ENCODE measurements around the gene CLSTN2.

Gene CLSTN2

GRCh38 chr3:140568131-140568530 lies 633.1 kb downstream of the CLSTN2 start:
- H3K27ac ChIP-seq (ENCODE audit: low read depth, low read length), result no peak overlapping the region
- no peak overlapping the region for H3K4me3 ChIP-seq (ENCODE audit: low read length)
- no peaks in the 10 kb centered on the region for H3K36me3 ChIP-seq (ENCODE audit: control insufficient read depth, insufficient read depth, low read length)
- no peak overlapping the region for H3K9ac ChIP-seq (ENCODE audit: low read length)
- no peaks in the 10 kb centered on the region for H3K27me3 ChIP-seq (ENCODE audit: control insufficient read depth, insufficient read depth, low read length)
- H3K4me1 ChIP-seq (ENCODE audit: control insufficient read depth, insufficient read depth, low read length), result no peaks in the 10 kb centered on the region

DNA sequence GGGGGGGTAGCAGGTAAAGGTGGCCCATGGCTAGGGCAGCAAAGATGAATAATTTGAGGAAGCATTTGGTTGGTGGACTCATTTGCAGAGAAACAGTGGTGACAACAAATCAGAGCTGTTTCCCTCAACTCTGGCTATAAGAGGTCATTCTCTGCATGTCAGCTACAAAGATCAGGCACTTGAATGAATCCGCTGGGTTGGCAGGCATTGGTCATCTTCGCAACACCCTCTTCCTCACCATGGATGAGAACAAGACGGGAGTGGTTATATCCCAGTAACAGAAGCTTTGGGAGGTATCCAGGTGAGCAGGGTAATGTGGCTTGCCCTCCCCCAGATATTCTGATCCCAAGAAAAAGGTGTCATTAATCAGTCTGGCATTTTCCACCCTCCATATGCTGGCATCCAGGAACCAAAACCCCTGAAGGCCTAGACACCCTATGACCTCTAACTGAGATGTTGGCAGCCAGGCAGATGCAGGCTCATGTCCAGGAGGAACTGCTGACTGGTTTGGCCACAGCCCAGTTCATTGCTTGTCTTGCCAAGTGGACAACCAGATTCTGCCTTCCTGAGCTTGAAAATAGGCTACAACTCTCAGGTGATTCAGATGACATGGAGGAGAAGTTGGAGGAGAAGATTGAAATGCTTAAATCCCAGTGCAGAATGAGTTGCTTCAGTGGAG lies 634.0 kb downstream of the CLSTN2 start:
- H3K27me3 ChIP-seq (ENCODE audit: control insufficient read depth, insufficient read depth, low read length), result no peaks in the 10 kb centered on the region

GRCh38 chr3:140570602-140571001 lies 635.6 kb downstream of the CLSTN2 start:
- H3K4me1 ChIP-seq (ENCODE audit: control insufficient read depth, insufficient read depth, low read length), result no peaks in the 10 kb centered on the region
- H3K27me3 ChIP-seq (ENCODE audit: control insufficient read depth, insufficient read depth, low read length), result no peaks in the 10 kb centered on the region
- H3K4me3 ChIP-seq (ENCODE audit: low read length), result no peak overlapping the region
- H3K9ac ChIP-seq (ENCODE audit: low read length), result no peak overlapping the region
- no peak overlapping the region for H3K27ac ChIP-seq (ENCODE audit: low read depth, low read length)
- no peaks in the 10 kb centered on the region for H3K36me3 ChIP-seq (ENCODE audit: control insufficient read depth, insufficient read depth, low read length)

More for the DNA sequence above, 634.0 kb downstream of the CLSTN2 start:
- no peak overlapping the region for H3K27ac ChIP-seq (ENCODE audit: low read depth, low read length)
- H3K9ac ChIP-seq (ENCODE audit: low read length), result no peak overlapping the region
- no peaks in the 10 kb centered on the region for H3K36me3 ChIP-seq (ENCODE audit: control insufficient read depth, insufficient read depth, low read length)
- H3K4me3 ChIP-seq (ENCODE audit: low read length), result no peak overlapping the region
- H3K4me1 ChIP-seq (ENCODE audit: control insufficient read depth, insufficient read depth, low read length), result no peaks in the 10 kb centered on the region

DNA sequence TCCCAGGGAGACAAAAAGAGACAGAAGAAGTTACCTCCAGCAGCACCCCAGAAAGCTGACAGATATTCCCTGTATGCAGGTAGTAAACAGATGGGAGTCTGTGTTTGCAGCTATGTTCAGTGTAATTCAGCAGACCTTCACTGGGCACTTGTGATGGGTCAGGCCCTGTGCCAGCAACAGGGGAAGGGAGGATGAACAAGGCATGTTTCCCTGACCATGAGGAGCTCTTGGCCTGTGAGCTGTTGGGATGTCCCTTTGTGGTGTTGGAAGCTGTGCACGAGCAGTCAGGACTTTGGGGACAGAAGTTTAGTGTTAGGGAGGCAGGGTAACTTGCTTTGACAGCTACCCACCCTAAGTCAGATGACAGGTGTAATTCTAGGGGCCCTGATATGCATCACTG lies 636.9 kb downstream of the CLSTN2 start:
- Histone ChIP-seq H3K27ac (ENCODE audit: low read depth, low read length) (no peak overlapping the region), H3K36me3 (ENCODE audit: control insufficient read depth, insufficient read depth, low read length) (no peaks in the 10 kb centered on the region), H3K4me1 (ENCODE audit: control insufficient read depth, insufficient read depth, low read length) (no peaks in the 10 kb centered on the region), H3K4me3 (ENCODE audit: low read length) (no peak overlapping the region), H3K27me3 (ENCODE audit: control insufficient read depth, insufficient read depth, low read length) (no peaks in the 10 kb centered on the region), H3K9ac (ENCODE audit: low read length) (no peak overlapping the region)

DNA sequence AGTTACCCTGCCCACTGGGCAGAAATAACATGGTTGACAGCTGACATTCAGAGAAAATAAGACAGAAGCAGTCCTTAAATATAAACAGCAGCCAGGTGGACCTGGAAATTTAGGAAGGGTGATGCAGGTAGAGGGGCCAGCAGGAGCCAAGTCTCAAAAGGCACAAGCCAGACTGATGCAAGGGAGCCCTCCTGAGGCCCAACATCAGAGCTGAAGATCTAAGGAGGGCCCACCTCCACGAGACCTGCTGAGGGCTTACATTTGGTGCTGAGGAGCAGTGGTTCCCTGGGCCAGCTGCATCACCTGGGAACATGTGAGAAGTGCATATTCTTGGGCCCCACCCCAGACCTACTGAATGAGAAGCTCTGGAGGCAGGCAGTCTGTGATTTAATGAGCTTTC lies 637.3 kb downstream of the CLSTN2 start:
- Histone ChIP-seq H3K27ac (ENCODE audit: low read depth, low read length) (no peak overlapping the region), H3K27me3 (ENCODE audit: control insufficient read depth, insufficient read depth, low read length) (no peaks in the 10 kb centered on the region), H3K4me1 (ENCODE audit: control insufficient read depth, insufficient read depth, low read length) (no peaks in the 10 kb centered on the region), H3K9ac (ENCODE audit: low read length) (no peak overlapping the region), H3K36me3 (ENCODE audit: control insufficient read depth, insufficient read depth, low read length) (no peaks in the 10 kb centered on the region), H3K4me3 (ENCODE audit: low read length) (no peak overlapping the region)

GRCh38 chr3:140573011-140573410 lies 638.0 kb downstream of the CLSTN2 start:
- Histone ChIP-seq H3K27me3 (ENCODE audit: control insufficient read depth, insufficient read depth, low read length) (no peaks in the 10 kb centered on the region), H3K4me1 (ENCODE audit: control insufficient read depth, insufficient read depth, low read length) (no peaks in the 10 kb centered on the region), H3K36me3 (ENCODE audit: control insufficient read depth, insufficient read depth, low read length) (no peaks in the 10 kb centered on the region), H3K4me3 (ENCODE audit: low read length) (no peak overlapping the region), H3K9ac (ENCODE audit: low read length) (no peak overlapping the region), H3K27ac (ENCODE audit: low read depth, low read length) (no peak overlapping the region)

DNA sequence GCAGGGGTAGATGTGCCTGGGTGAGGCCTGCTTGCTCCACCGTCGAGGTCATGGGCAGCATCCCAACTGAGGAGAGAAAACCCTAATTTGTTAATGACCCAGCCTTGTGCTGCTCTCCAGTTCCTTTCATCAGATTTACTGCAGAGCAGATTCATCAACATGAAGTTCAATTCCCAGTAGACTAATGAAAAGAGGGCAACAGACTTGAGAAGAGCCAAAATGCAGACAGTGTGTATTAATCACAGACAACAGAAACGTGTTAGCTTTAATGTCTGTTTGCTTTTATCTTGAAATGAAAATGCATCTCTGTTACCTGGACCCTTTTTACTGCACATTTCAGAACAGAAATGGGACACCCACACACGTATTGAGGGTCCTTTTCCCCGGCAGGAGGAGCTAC lies 639.4 kb downstream of the CLSTN2 start:
- Histone ChIP-seq H3K4me3 (ENCODE audit: low read length) (no peak overlapping the region), H3K36me3 (ENCODE audit: control insufficient read depth, insufficient read depth, low read length) (no peaks in the 10 kb centered on the region), H3K9ac (ENCODE audit: low read length) (no peak overlapping the region), H3K4me1 (ENCODE audit: control insufficient read depth, insufficient read depth, low read length) (no peaks in the 10 kb centered on the region), H3K27ac (ENCODE audit: low read depth, low read length) (no peak overlapping the region), H3K27me3 (ENCODE audit: control insufficient read depth, insufficient read depth, low read length) (no peaks in the 10 kb centered on the region)

DNA sequence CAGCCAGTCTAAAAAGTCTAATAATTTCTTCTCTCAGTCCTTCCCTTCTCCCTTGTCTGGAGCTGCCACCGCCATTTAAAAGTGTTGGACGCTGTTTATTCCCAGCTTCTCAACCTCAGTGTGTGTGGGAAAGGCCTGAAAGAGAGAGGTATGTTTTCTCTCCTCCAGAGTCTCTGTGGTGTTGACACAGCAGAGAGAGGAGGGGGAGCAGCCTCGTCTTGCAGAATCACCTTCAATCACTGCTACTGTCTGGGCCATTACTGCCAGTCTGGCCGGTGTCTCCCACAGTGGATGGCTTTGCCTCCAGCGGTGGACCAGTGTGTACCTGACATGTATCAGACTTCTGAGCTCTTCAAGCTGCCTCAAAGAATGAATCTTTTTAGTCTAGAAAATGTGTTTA lies 641.5 kb downstream of the CLSTN2 start:
- H3K9ac ChIP-seq (ENCODE audit: low read length), result no peak overlapping the region
- H3K27ac ChIP-seq (ENCODE audit: low read depth, low read length), result no peak overlapping the region
- no peaks in the 10 kb centered on the region for H3K4me1 ChIP-seq (ENCODE audit: control insufficient read depth, insufficient read depth, low read length)
- no peaks in the 10 kb centered on the region for H3K36me3 ChIP-seq (ENCODE audit: control insufficient read depth, insufficient read depth, low read length)
- H3K4me3 ChIP-seq (ENCODE audit: low read length), result no peak overlapping the region
- H3K27me3 ChIP-seq (ENCODE audit: control insufficient read depth, insufficient read depth, low read length), result peaks cover 2% of the 10 kb centered on the region

GRCh38 chr3:140577911-140578310 lies 642.9 kb downstream of the CLSTN2 start:
- H3K9ac ChIP-seq (ENCODE audit: low read length), result no peak overlapping the region
- peaks cover 2% of the 10 kb centered on the region for H3K27me3 ChIP-seq (ENCODE audit: control insufficient read depth, insufficient read depth, low read length)
- H3K4me3 ChIP-seq (ENCODE audit: low read length), result no peak overlapping the region
- H3K36me3 ChIP-seq (ENCODE audit: control insufficient read depth, insufficient read depth, low read length), result no peaks in the 10 kb centered on the region
- no peaks in the 10 kb centered on the region for H3K4me1 ChIP-seq (ENCODE audit: control insufficient read depth, insufficient read depth, low read length)
- no peak overlapping the region for H3K27ac ChIP-seq (ENCODE audit: low read depth, low read length)

- Histone ChIP-seq H3K36me3 (ENCODE audit: control insufficient read depth, insufficient read depth, low read length) (no peaks in the 10 kb centered on the region), H3K4me1 (ENCODE audit: control insufficient read depth, insufficient read depth, low read length) (no peaks in the 10 kb centered on the region), H3K27ac (ENCODE audit: low read depth, low read length) (no peak overlapping the region)
Measured at GRCh38 chr3:140579260-140579659, 644.3 kb downstream of the CLSTN2 start.

GRCh38 chr3:140580746-140581145 lies 645.8 kb downstream of the CLSTN2 start:
- H3K4me1 ChIP-seq (ENCODE audit: control insufficient read depth, insufficient read depth, low read length), result no peaks in the 10 kb centered on the region
- H3K4me3 ChIP-seq (ENCODE audit: low read length), result no peak overlapping the region
- peaks cover 2% of the 10 kb centered on the region for H3K27me3 ChIP-seq (ENCODE audit: control insufficient read depth, insufficient read depth, low read length)
- H3K36me3 ChIP-seq (ENCODE audit: control insufficient read depth, insufficient read depth, low read length), result no peaks in the 10 kb centered on the region
- no peak overlapping the region for H3K9ac ChIP-seq (ENCODE audit: low read length)
- H3K27ac ChIP-seq (ENCODE audit: low read depth, low read length), result no peak overlapping the region

More at GRCh38 chr3:140579260-140579659, 644.3 kb downstream of the CLSTN2 start:
- no peak overlapping the region for H3K9ac ChIP-seq (ENCODE audit: low read length)
- peaks cover 2% of the 10 kb centered on the region for H3K27me3 ChIP-seq (ENCODE audit: control insufficient read depth, insufficient read depth, low read length)
- no peak overlapping the region for H3K4me3 ChIP-seq (ENCODE audit: low read length)

- H3K9ac ChIP-seq (ENCODE audit: low read length), result no peak overlapping the region
- no peaks in the 10 kb centered on the region for H3K36me3 ChIP-seq (ENCODE audit: control insufficient read depth, insufficient read depth, low read length)
- H3K4me3 ChIP-seq (ENCODE audit: low read length), result no peak overlapping the region
- no peaks in the 10 kb centered on the region for H3K4me1 ChIP-seq (ENCODE audit: control insufficient read depth, insufficient read depth, low read length)
- no peak overlapping the region for H3K27ac ChIP-seq (ENCODE audit: low read depth, low read length)
- peaks cover 2% of the 10 kb centered on the region for H3K27me3 ChIP-seq (ENCODE audit: control insufficient read depth, insufficient read depth, low read length)
Measured at GRCh38 chr3:140584549-140584948, 649.6 kb downstream of the CLSTN2 start.

DNA sequence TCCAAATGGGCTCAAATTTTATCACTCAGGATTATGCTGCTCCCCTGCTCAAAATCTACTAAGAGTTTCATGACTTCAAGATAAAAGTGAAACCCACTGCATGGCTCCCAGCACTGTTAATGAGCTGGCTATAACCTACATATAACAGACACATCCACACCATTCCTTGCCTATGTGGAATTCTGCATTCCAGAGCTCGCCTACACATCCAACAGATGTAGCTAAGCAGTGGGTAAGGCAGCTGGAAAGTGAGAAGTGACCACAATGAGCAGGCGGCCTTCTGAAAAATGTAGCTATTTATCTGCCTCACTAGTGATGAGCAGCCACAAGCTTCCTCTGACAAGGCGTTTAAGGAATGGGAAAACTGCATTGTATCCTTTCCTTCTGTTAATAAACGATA lies 650.8 kb downstream of the CLSTN2 start:
- no peak overlapping the region for H3K27ac ChIP-seq (ENCODE audit: low read depth, low read length)
- no peaks in the 10 kb centered on the region for H3K36me3 ChIP-seq (ENCODE audit: control insufficient read depth, insufficient read depth, low read length)
- no peak overlapping the region for H3K4me3 ChIP-seq (ENCODE audit: low read length)
- H3K4me1 ChIP-seq (ENCODE audit: control insufficient read depth, insufficient read depth, low read length), result no peaks in the 10 kb centered on the region
- no peak overlapping the region for H3K9ac ChIP-seq (ENCODE audit: low read length)
- peaks cover under 1% of the 10 kb centered on the region for H3K27me3 ChIP-seq (ENCODE audit: control insufficient read depth, insufficient read depth, low read length)

All from rectal smooth muscle tissue (tissue), 1 donor.